SK-N-SH (cell line): Measurements from ENCODE around the gene DUSP2. TPM values are rescaled to one million over a fixed set of nuclear protein-coding genes. Genes with fewer than 3 reads are reported as not detected.

Source experiments
- CTCF ChIA-PET: fragments of 300-600, 350-600 bp; formaldehyde crosslinking; extraction: SDS; loops from one replicate; lab custom pipeline; 2021; lab: Yijun Ruan, JAX
- POLR2A ChIA-PET: fragments of 350-600 bp; sonication (Branson Sonifier 250); formaldehyde crosslinking; extraction: SDS; loops from one replicate; lab custom pipeline; 2020; ENCODE audit warnings: antibody characterized with exemption, inconsistent platforms; lab: Yijun Ruan, JAX
- DNase-seq: peaks from one replicate; pipeline ENCODE4 v3.0.0; 2012
- H2AFZ ChIP-seq: fragments of 200-600 bp; sonication (generic); 2 replicates; pipeline ENCODE4 v1.8.1; 2016; ENCODE audit warnings: antibody characterized with exemption, mild to moderate bottlenecking, low read depth
- H3F3A ChIP-seq: fragments of 200-600 bp; sonication (generic); replicated peaks from 2 replicates; pipeline ENCODE3; 2016; ENCODE audit warnings: antibody characterized with exemption, mild to moderate bottlenecking; ENCODE audit not compliant: insufficient read depth
- H3K27ac ChIP-seq, 2 experiments: fragments of 200-500 bp in 1 of 2; fragments of 200-600 bp in 1 of 2; sonication (Bioruptor generic) in 1 of 2; sonication (generic), shearing (Covaris generic) in 1 of 2; 2 replicates each; pipeline versions ENCODE4 v1.5.1 to v1.6.1; 2014 to 2016; ENCODE audit warnings: low read depth in 2 of 2, inconsistent platforms in 1 of 2, low read length in 1 of 2, mild to moderate bottlenecking in 1 of 2, mixed read lengths in 1 of 2
- H3K27me3 ChIP-seq: fragments of 200-600 bp; sonication (generic), shearing (Covaris generic); 2 replicates; pipeline ENCODE4 v1.6.1; 2016; ENCODE audit warnings: mixed run types; ENCODE audit not compliant: insufficient read depth
- H3K36me3 ChIP-seq, 2 experiments: fragments of 200-500 bp in 1 of 2; fragments of 200-600 bp in 1 of 2; sonication (Bioruptor generic) in 1 of 2; sonication (generic) in 1 of 2; replicated peaks in 1 of 2; 2 replicates each; pipeline versions ENCODE3 to v1.5.1; 2014 to 2016; ENCODE audit warnings: low read length in 1 of 2, mild to moderate bottlenecking in 1 of 2; ENCODE audit not compliant: insufficient read depth in 2 of 2, control insufficient read depth in 1 of 2
- H3K4me1 ChIP-seq, 2 experiments: fragments of 200-500 bp in 1 of 2; fragments of 200-600 bp in 1 of 2; sonication (Bioruptor generic) in 1 of 2; sonication (generic), shearing (Covaris generic) in 1 of 2; 2 replicates each; pipeline versions ENCODE4 v1.5.1 to v1.6.1; 2014 to 2016; ENCODE audit warnings: low read depth in 1 of 2, low read length in 1 of 2, mixed run types in 1 of 2; ENCODE audit not compliant: insufficient read depth in 2 of 2, control insufficient read depth in 1 of 2
- H3K4me2 ChIP-seq: fragments of 200-600 bp; sonication (generic), shearing (Covaris generic); 2 replicates; pipeline ENCODE4 v1.6.1; 2017; ENCODE audit warnings: mixed run types
- H3K4me3 ChIP-seq, 2 experiments: fragments of 200-500 bp in 1 of 2; fragments of 200-600 bp in 1 of 2; sonication (Bioruptor generic) in 1 of 2; sonication (generic), shearing (Covaris generic) in 1 of 2; 2 replicates each; pipeline versions ENCODE4 v1.5.1 to v1.8.1; 2014 to 2016; ENCODE audit warnings: low read depth in 2 of 2, inconsistent platforms in 1 of 2, low read length in 1 of 2, mild to moderate bottlenecking in 1 of 2, mixed read lengths in 1 of 2, moderate library complexity in 1 of 2
- H3K79me2 ChIP-seq: fragments of 200-600 bp; sonication (generic); 2 replicates; pipeline ENCODE4 v1.8.1; 2017; ENCODE audit warnings: mild to moderate bottlenecking; ENCODE audit not compliant: insufficient read depth
- H3K9ac ChIP-seq: fragments of 200-600 bp; sonication (generic); 2 replicates; pipeline ENCODE4 v1.6.1; 2017; ENCODE audit warnings: mixed run types
- H3K9me2 ChIP-seq: fragments of 200-600 bp; sonication (generic); 2 replicates; pipeline ENCODE4 v1.6.1; 2017; ENCODE audit warnings: mixed run types
- H3K9me3 ChIP-seq: fragments of 200-600 bp; sonication (generic); 2 replicates; pipeline ENCODE4 v1.6.1; 2017; ENCODE audit warnings: mixed run types, mild to moderate bottlenecking, moderate library complexity
- H4K20me1 ChIP-seq: fragments of 200-600 bp; sonication (generic); 2 replicates; pipeline ENCODE4 v1.6.1; 2017; ENCODE audit warnings: mild to moderate bottlenecking, mixed run types; ENCODE audit not compliant: insufficient read depth
- CHD2 ChIP-seq: fragments of 150-350 bp; IDR thresholded peaks from 2 replicates; pipeline ENCODE4 v1.6.1; 2018; ENCODE audit warnings: low read length; ENCODE audit not compliant: partially characterized antibody
- ELF1 ChIP-seq: IDR thresholded peaks from 2 replicates; pipeline ENCODE4 v1.4.0; 2012
- EZH2phosphoT487 ChIP-seq: fragments of 200-600 bp; sonication (generic); IDR thresholded peaks from 2 replicates; pipeline ENCODE4 v1.6.1; 2017; ENCODE audit warnings: low read depth, mixed run types, mild to moderate bottlenecking, antibody characterized with exemption, moderate library complexity, borderline replicate concordance
- FOSL2 ChIP-seq: IDR thresholded peaks from 2 replicates; pipeline ENCODE4 v1.4.0; 2012; ENCODE audit warnings: low read depth, mild to moderate bottlenecking, moderate library complexity, borderline replicate concordance
- FOXJ3 ChIP-seq: sonication (generic); formaldehyde crosslinking; IDR thresholded peaks from 2 replicates; pipeline ENCODE4 v1.5.1; 2020; ENCODE audit warnings: mild to moderate bottlenecking, missing genetic modification reagents
- GATA2 ChIP-seq: sonication (generic); formaldehyde crosslinking; IDR thresholded peaks from 2 replicates; pipeline ENCODE4 v1.5.0; 2020; ENCODE audit warnings: mild to moderate bottlenecking, missing genetic modification reagents
- JUND ChIP-seq: IDR thresholded peaks from 2 replicates; pipeline ENCODE4 v1.4.0; 2012
- MEF2A ChIP-seq: IDR thresholded peaks from 2 replicates; pipeline ENCODE4 v1.4.0; 2012; ENCODE audit warnings: low read depth, borderline replicate concordance
- MXI1 ChIP-seq: IDR thresholded peaks from 2 replicates; pipeline ENCODE4 v1.6.1; 2012; ENCODE audit warnings: mild to moderate bottlenecking, low read depth, low read length, improper control_type of control experiment
- NFIC ChIP-seq: IDR thresholded peaks from 2 replicates; pipeline ENCODE4 v1.4.0; 2012; ENCODE audit warnings: borderline replicate concordance
- NRF1 ChIP-seq: IDR thresholded peaks from 2 replicates; pipeline ENCODE4 v1.6.1; 2012; ENCODE audit warnings: low read depth, mild to moderate bottlenecking, low read length
- POLR2AphosphoS5 ChIP-seq: IDR thresholded peaks from 2 replicates; pipeline ENCODE4 v1.6.1; 2012; ENCODE audit warnings: low read depth, low read length
- RAD21 ChIP-seq: IDR thresholded peaks from 2 replicates; pipeline ENCODE4 v1.6.1; 2012; ENCODE audit warnings: mild to moderate bottlenecking, low read length
- RFX5 ChIP-seq: IDR thresholded peaks from 2 replicates; pipeline ENCODE4 v1.6.1; 2012; ENCODE audit warnings: mild to moderate bottlenecking, improper control_type of control experiment, low read length
- RXRA ChIP-seq: IDR thresholded peaks from 2 replicates; pipeline ENCODE4 v1.4.0; 2012; ENCODE audit warnings: low read depth, mild to moderate bottlenecking, borderline replicate concordance
- SMC3 ChIP-seq: IDR thresholded peaks from 2 replicates; pipeline ENCODE4 v1.6.1; 2012; ENCODE audit warnings: low read depth, low read length, improper control_type of control experiment
- TAF1 ChIP-seq: IDR thresholded peaks from 2 replicates; pipeline ENCODE4 v1.6.1; 2012; ENCODE audit warnings: low read depth, mild to moderate bottlenecking, low read length, moderate library complexity, borderline replicate concordance
- TCF12 ChIP-seq: IDR thresholded peaks from 2 replicates; pipeline ENCODE4 v1.4.0; 2012
- YY1 ChIP-seq: IDR thresholded peaks from 2 replicates; pipeline ENCODE4 v1.4.0; 2012; ENCODE audit warnings: low read depth, mild to moderate bottlenecking
- WGBS: methylation state at CpG from one replicate; pipeline ENCODE4 v1.1.6; 2017; ENCODE audit warnings: low lambda C conversion rate; 5-methylcytosine and 5-hydroxymethylcytosine counted together
- polyA plus RNA-seq, 3 experiments: library from polyadenylated mRNA; depleted of rRNA; stranded (reverse); fragments of >200 nt; gene quantifications; 2 replicates each; pipeline ENCODE4 v1.2.3, GENCODE V29; 2012
- TF ChIP-seq, protein P1 (sequence below): fragments of 150-350 bp; IDR thresholded peaks from 2 replicates; pipeline ENCODE4 v1.6.1; 2017; ENCODE audit warnings: antibody characterized with exemption, low read length, low read depth, borderline replicate concordance
- TF ChIP-seq, protein P2 (sequence below): IDR thresholded peaks from 2 replicates; pipeline ENCODE4 v1.4.0; 2012; ENCODE audit warnings: low read depth, borderline replicate concordance
- TF ChIP-seq, protein P3 (sequence below): fragments of 150-350 bp; IDR thresholded peaks from 2 replicates; pipeline ENCODE4 v1.6.1; 2016; ENCODE audit warnings: mild to moderate bottlenecking, low read depth, low read length
- TF ChIP-seq, protein P4 (sequence below): IDR thresholded peaks from 2 replicates; pipeline ENCODE4; 2012

Gene DUSP2
- polyA plus RNA-seq, 1 of the 3 experiments (the other 2 are of a cell fraction), result 0.79 TPM

DNA sequence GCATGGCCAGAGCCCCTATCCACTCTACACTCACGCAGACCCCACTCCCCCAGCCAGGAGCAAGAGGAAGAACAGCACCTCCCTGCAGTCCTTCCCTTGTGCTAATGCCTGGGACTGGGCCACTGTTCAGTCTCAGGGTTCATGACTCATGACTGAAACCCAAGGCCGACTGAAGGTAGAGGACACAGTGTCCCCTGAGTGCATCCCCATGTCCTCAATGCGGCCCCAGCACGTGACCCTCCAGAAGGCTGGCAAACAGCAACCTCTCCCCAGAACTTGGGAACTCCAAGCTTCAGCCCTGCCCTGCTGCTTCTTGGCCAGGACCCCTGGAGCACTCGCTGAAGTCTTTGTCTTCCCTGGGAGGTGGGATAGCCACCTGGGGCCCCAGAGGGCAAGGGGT lies 22.8 kb downstream of the DUSP2 start:
- H3F3A ChIP-seq, result no peaks in the 10 kb centered on the region
- H3K9ac ChIP-seq, result no peak overlapping the region
- peaks cover 0 to 8% of the 10 kb centered on the region in 2 experiments; a peak in 1 of 4 replicates for H3K4me1 ChIP-seq
- no peak overlapping the region for H3K4me3 ChIP-seq
- no peaks in the 10 kb centered on the region for H4K20me1 ChIP-seq
- TF ChIP-seq NRF1, result no peak
- TF ChIP-seq, protein P1, sequence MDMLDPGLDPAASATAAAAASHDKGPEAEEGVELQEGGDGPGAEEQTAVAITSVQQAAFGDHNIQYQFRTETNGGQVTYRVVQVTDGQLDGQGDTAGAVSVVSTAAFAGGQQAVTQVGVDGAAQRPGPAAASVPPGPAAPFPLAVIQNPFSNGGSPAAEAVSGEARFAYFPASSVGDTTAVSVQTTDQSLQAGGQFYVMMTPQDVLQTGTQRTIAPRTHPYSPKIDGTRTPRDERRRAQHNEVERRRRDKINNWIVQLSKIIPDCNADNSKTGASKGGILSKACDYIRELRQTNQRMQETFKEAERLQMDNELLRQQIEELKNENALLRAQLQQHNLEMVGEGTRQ, result no peak
- TF ChIP-seq YY1, result no peak
- TF ChIP-seq CHD2, result no peak
- TF ChIP-seq POLR2AphosphoS5, result no peak
- TF ChIP-seq EZH2phosphoT487, result no peak
- TF ChIP-seq, protein P2, sequence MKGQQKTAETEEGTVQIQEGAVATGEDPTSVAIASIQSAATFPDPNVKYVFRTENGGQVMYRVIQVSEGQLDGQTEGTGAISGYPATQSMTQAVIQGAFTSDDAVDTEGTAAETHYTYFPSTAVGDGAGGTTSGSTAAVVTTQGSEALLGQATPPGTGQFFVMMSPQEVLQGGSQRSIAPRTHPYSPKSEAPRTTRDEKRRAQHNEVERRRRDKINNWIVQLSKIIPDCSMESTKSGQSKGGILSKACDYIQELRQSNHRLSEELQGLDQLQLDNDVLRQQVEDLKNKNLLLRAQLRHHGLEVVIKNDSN, result no peak
- no peak for TF ChIP-seq RXRA
- TF ChIP-seq, protein P3, sequence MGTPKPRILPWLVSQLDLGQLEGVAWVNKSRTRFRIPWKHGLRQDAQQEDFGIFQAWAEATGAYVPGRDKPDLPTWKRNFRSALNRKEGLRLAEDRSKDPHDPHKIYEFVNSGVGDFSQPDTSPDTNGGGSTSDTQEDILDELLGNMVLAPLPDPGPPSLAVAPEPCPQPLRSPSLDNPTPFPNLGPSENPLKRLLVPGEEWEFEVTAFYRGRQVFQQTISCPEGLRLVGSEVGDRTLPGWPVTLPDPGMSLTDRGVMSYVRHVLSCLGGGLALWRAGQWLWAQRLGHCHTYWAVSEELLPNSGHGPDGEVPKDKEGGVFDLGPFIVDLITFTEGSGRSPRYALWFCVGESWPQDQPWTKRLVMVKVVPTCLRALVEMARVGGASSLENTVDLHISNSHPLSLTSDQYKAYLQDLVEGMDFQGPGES, result no peak
- TF ChIP-seq FOXJ3, result no peak
- TF ChIP-seq SMC3, result no peak
- TF ChIP-seq FOSL2, result no peak
- TF ChIP-seq RFX5, result no peak
- TF ChIP-seq JUND, result no peak
- TF ChIP-seq TAF1, result no peak
- TF ChIP-seq ELF1, result no peak
- TF ChIP-seq RAD21, result no peak
- H3K79me2 ChIP-seq, result no peaks in the 10 kb centered on the region
- no CpG with 5 or more reads among the region's 5 CpGs for WGBS
- H2AFZ ChIP-seq, result no peak overlapping the region
- DNase-seq, result no peak
- H3K27me3 ChIP-seq, result no peaks in the 10 kb centered on the region; the same call in 1 of the 2 replicates
- POLR2A ChIA-PET, result no interaction called here
- no peak overlapping the region for H3K4me2 ChIP-seq
- CTCF ChIA-PET, result interaction anchor here (1.8 to 8.0 kb wide), 3 partner anchors 52 to 100 kb away, joined by 4 to 101 read pairs (median 12); no protein-coding TSS in a partner anchor
- no peaks in the 10 kb centered on the region for H3K36me3 ChIP-seq
- no peaks in the 10 kb centered on the region for H3K9me3 ChIP-seq
- H3K27ac ChIP-seq, result no peak overlapping the region
- no peaks in the 10 kb centered on the region for H3K9me2 ChIP-seq

DNA sequence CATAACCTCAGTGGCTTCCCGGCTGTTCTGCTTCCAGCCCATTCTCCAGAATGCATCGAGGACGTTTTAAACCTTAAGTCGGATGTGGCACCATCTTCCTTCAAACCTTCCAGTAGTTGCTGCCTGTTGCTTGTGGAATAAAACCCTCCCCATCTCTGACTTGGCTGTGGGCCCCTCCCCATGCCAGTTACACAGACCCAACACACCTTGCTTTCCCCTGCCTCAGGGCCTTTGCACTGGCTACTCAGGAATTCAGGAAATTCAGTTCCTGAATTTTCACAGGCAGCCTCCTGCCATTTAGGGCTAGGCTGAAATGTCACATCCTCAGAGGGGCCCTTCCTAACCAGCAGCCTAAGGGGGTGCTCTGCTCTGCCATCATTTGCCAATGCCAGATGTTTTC lies 23.8 kb downstream of the DUSP2 start:
- POLR2A ChIA-PET, result no interaction called here
- H3K27me3 ChIP-seq, result no peaks in the 10 kb centered on the region; the same call in 1 of the 2 replicates
- CTCF ChIA-PET, result interaction anchor here (1.8 to 8.0 kb wide), 2 partner anchors 53 to 99 kb away, joined by 4 to 101 read pairs; no protein-coding TSS in a partner anchor
- TF ChIP-seq TCF12 (no peak), EZH2phosphoT487 (no peak), MXI1 (no peak), ELF1 (no peak), MEF2A (no peak), TAF1 (no peak), NFIC (no peak), FOXJ3 (no peak), GATA2 (no peak), RXRA (no peak)
- TF ChIP-seq, protein P1, result no peak
- TF ChIP-seq, protein P4, sequence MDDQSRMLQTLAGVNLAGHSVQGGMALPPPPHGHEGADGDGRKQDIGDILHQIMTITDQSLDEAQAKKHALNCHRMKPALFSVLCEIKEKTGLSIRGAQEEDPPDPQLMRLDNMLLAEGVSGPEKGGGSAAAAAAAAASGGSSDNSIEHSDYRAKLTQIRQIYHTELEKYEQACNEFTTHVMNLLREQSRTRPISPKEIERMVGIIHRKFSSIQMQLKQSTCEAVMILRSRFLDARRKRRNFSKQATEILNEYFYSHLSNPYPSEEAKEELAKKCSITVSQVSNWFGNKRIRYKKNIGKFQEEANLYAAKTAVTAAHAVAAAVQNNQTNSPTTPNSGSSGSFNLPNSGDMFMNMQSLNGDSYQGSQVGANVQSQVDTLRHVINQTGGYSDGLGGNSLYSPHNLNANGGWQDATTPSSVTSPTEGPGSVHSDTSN, result no peak
- TF ChIP-seq, protein P3, result no peak

More for the DNA sequence above, 23.8 kb downstream of the DUSP2 start:
- Histone ChIP-seq H3K36me3 (no peaks in the 10 kb centered on the region), H2AFZ (no peak overlapping the region), H3K4me2 (no peak overlapping the region), H3K9me3 (no peaks in the 10 kb centered on the region), H3K27ac (no peak overlapping the region), H3K9me2 (no peaks in the 10 kb centered on the region), H3K79me2 (no peaks in the 10 kb centered on the region), H4K20me1 (no peaks in the 10 kb centered on the region), H3K9ac (no peak overlapping the region), H3K4me1 (peaks cover 0 to 12% of the 10 kb centered on the region in 2 experiments; a peak in 1 of 4 replicates), H3K4me3 (no peak overlapping the region), H3F3A (no peaks in the 10 kb centered on the region)
- WGBS, result 74% methylated on average over 4 of the region's 4 CpGs
- no peak for DNase-seq
